Natural killer cell treated with Interleukin-12 subunit alpha and Interleukin-12 subunit beta and Interleukin-15 and Interleukin-18, amount 100 ng/mL, for 72 hours (primary cell): ENCODE measurements around the gene CGREF1. TPM values are rescaled to one million over a fixed set of nuclear protein-coding genes. Genes with fewer than 3 reads are reported as not detected.
A peak's percentile ranks its signal among the peaks of the same experiment; 100 is the strongest.

ENCODE experiments used
- ATAC-seq, 2 donors: fragments of 150-1000 bp; cut with Tn5 transposase in 1 of 2; sonication (Bioruptor Pico), chemical (Tn5 transposase) in 1 of 2; 2 replicates each; pipeline ENCODE4 v1.10.0; 2021
- DNase-seq: peaks from one replicate; pipeline ENCODE4 v3.0.0; 2022; ENCODE audit warnings: low spot score
- H3K27ac Mint-ChIP-seq, 2 donors: 1 replicate in 1 of 2; 2 replicates in 1 of 2; pipeline ENCODE4 v1.8.0; 2022; ENCODE audit warnings: mixed read lengths in 2 of 2, mild to moderate bottlenecking in 1 of 2, moderate library complexity in 1 of 2
- H3K27me3 Mint-ChIP-seq, 2 donors: 1 replicate in 1 of 2; 2 replicates in 1 of 2; pipeline ENCODE4 v1.8.0; 2022; ENCODE audit warnings: mixed read lengths in 2 of 2
- H3K36me3 Mint-ChIP-seq: one replicate; pipeline ENCODE4 v1.8.0; 2022; ENCODE audit warnings: mixed read lengths
- H3K4me1 Mint-ChIP-seq, 2 donors: 1 replicate in 1 of 2; 2 replicates in 1 of 2; pipeline ENCODE4 v1.8.0; 2022; ENCODE audit warnings: low read depth in 2 of 2, mixed read lengths in 2 of 2, mild to moderate bottlenecking in 1 of 2
- H3K4me3 Mint-ChIP-seq: one replicate; pipeline ENCODE4 v1.8.0; 2022; ENCODE audit warnings: mixed read lengths
- H3K9me3 Mint-ChIP-seq: 2 replicates; pipeline ENCODE4 v1.8.0; 2022; ENCODE audit warnings: mixed read lengths
- total RNA-seq, 2 donors: library from RNA; stranded (reverse); gene quantifications; one replicate each; pipeline ENCODE4 v1.2.3, GENCODE V29; 2022

CGREF1 gene
- total RNA-seq, 2 donors from 2014 or later = 0.36 to 1.4 TPM

GRCh38 chr2:27149570-27150405 is 30.9 kb upstream of the CGREF1 start:
- H3K36me3 Mint-ChIP-seq = no peaks in the 10 kb centered on the region
- H3K4me1 Mint-ChIP-seq = no peaks in the 10 kb centered on the region

GRCh38 chr2:27148801-27149439 is 30.0 kb upstream of the CGREF1 start, which contains the start of gene TCF23:
Gene TCF23, plus strand, starts transcription at chr2:27149004. Its CDS starts 130 bp downstream, at chr2:27149134.
- Mint-ChIP-seq H3K4me1 (no peaks in the 10 kb centered on the region), H3K36me3 (no peaks in the 10 kb centered on the region), H3K27me3 (peaks cover 12 to 17% of the 10 kb centered on the region in 2 donors), H3K4me3 (no peak within 1 kb of the TSS), H3K27ac (no peak within 1 kb of the TSS), H3K9me3 (no peaks in the 10 kb centered on the region)
- ATAC-seq = no peak
- DNase-seq = no peak

More at GRCh38 chr2:27149570-27150405, 30.9 kb upstream of the CGREF1 start:
- no peaks in the 10 kb centered on the region for H3K9me3 Mint-ChIP-seq
- H3K4me3 Mint-ChIP-seq = no peak overlapping the region
- DNase-seq (no peak), ATAC-seq (peak; percentile 17 to 34)
- H3K27me3 Mint-ChIP-seq = peaks cover 7 to 9% of the 10 kb centered on the region in 2 donors
- no peak overlapping the region for H3K27ac Mint-ChIP-seq

- H3K4me1 Mint-ChIP-seq = no peaks in the 10 kb centered on the region
- no peak overlapping the region for H3K27ac Mint-ChIP-seq
- H3K9me3 Mint-ChIP-seq = no peaks in the 10 kb centered on the region
- ATAC-seq = no peak
- no peak for DNase-seq
- H3K27me3 Mint-ChIP-seq = peaks cover 15 to 27% of the 10 kb centered on the region in 2 donors
- no peaks in the 10 kb centered on the region for H3K36me3 Mint-ChIP-seq
- H3K4me3 Mint-ChIP-seq = no peak overlapping the region
These were observed 29.0 kb upstream of the CGREF1 start for GRCh38 chr2:27147935-27148334.

GRCh38 chr2:27145682-27146081 is 26.8 kb upstream of the CGREF1 start:
- H3K27me3 Mint-ChIP-seq = peaks cover 18 to 30% of the 10 kb centered on the region in 2 donors
- no peak overlapping the region for H3K4me3 Mint-ChIP-seq
- no peaks in the 10 kb centered on the region for H3K9me3 Mint-ChIP-seq
- no peaks in the 10 kb centered on the region for H3K4me1 Mint-ChIP-seq
- DNase-seq = no peak
- H3K36me3 Mint-ChIP-seq = no peaks in the 10 kb centered on the region
- ATAC-seq = no peak
- no peak overlapping the region for H3K27ac Mint-ChIP-seq

DNA sequence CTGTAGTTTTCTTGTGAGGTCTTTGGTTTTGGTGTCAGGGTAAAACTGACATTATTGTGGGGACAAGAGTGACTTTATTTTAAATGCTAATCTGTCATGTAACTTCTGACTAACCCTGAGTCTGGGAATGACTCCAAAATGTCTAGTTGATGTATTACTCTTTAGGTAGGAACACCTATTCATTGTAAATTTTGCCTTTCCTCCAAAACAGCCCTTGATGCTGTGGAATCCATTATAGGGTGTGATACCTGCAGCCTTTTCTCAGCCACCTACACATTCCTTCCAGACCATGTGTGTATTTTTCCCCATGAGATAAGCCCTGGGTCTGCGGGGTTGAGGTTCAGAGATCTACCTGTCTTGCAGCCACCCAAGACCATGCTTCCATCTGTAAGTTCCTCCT is 24.4 kb upstream of the CGREF1 start:
- no peak for ATAC-seq
- peaks cover 18 to 28% of the 10 kb centered on the region in 2 donors for H3K27me3 Mint-ChIP-seq

GRCh38 chr2:27139310-27139709 is 20.4 kb upstream of the CGREF1 start, which contains the start of gene PRR30:
Gene PRR30, minus strand, starts transcription at chr2:27139410. Its CDS starts 1,081 bp downstream, at chr2:27138329.
- Mint-ChIP-seq H3K9me3 (no peaks in the 10 kb centered on the region), H3K4me3 (no peak within 1 kb of the TSS), H3K27ac (no peak within 1 kb of the TSS), H3K4me1 (peaks cover 5 to 9% of the 10 kb centered on the region in 2 donors), H3K36me3 (no peaks in the 10 kb centered on the region), H3K27me3 (peaks cover 8 to 16% of the 10 kb centered on the region in 2 donors)
- ATAC-seq (no peak), DNase-seq (no peak)

More for the DNA sequence above, 24.4 kb upstream of the CGREF1 start:
- Mint-ChIP-seq H3K36me3 (no peaks in the 10 kb centered on the region), H3K4me3 (no peak overlapping the region), H3K27ac (no peak overlapping the region), H3K4me1 (no peaks in the 10 kb centered on the region), H3K9me3 (no peaks in the 10 kb centered on the region)
- DNase-seq = peak; percentile 13

DNA sequence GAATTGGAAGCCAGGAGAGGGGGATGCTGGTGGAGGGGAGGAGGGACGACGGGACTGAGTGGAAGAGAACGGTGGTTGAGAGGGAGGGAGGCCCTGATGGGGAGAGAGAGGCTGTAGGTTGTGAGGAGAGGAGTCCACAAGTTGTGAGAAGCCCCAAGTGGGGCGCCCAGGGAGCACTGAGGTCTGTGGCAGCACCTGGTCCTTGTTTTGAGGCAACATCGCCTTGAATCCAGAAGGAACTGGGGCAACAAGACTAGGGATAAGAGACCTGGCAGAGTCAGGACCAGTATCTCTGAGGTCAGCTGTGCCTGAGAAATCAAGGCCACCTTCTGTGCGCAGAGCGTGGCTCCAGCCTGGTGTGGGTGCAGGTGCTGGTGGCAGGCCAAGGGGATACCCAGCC is 19.2 kb upstream of the CGREF1 start:
- H3K27me3 Mint-ChIP-seq = peaks cover 4 to 5% of the 10 kb centered on the region in 2 donors
- DNase-seq = no peak
- no peaks in the 10 kb centered on the region for H3K9me3 Mint-ChIP-seq
- H3K36me3 Mint-ChIP-seq = peaks cover 3% of the 10 kb centered on the region
- ATAC-seq = no peak
- no peak overlapping the region for H3K27ac Mint-ChIP-seq
- H3K4me1 Mint-ChIP-seq = peaks cover 13 to 17% of the 10 kb centered on the region in 2 donors
- H3K4me3 Mint-ChIP-seq = no peak overlapping the region

DNA sequence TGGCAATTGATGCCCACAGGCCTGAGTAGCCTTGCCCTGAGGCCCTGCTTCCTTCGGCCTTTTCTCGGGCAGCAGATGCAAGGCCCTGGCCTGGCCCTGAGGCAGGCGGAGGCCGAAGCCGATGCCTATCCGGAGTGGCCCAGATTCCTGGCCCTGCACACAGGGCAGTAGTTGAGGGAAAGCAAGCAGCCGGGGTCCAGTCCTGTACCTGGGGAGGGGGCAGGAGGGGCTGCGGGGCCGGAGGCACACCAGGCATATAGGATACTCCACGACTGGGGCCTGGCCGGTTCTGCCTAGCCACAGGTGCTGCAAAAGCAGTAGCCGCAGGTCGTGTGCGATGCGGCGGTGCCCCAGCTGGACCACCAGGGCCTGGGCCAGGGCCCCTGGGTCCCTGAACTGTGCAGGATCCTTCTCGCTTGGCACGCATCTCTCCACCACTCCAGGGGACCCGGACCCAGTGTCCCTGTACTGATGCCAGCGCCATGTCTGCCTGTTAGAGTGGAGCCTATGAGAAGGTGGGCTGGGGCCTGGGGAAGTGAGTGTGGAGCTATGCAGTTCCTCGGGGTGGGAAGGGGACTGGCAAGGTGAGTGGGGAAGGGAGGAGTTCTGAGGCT is 18.5 kb upstream of the CGREF1 start:
- peaks cover 6% of the 10 kb centered on the region for H3K36me3 Mint-ChIP-seq
- no peak overlapping the region for H3K4me3 Mint-ChIP-seq
- DNase-seq = no peak
- peaks cover 17 to 21% of the 10 kb centered on the region in 2 donors for H3K4me1 Mint-ChIP-seq
- peaks cover 0 to 3% of the 10 kb centered on the region in 2 donors for H3K27me3 Mint-ChIP-seq
- no peak overlapping the region for H3K27ac Mint-ChIP-seq
- no peaks in the 10 kb centered on the region for H3K9me3 Mint-ChIP-seq
- no peak for ATAC-seq

DNA sequence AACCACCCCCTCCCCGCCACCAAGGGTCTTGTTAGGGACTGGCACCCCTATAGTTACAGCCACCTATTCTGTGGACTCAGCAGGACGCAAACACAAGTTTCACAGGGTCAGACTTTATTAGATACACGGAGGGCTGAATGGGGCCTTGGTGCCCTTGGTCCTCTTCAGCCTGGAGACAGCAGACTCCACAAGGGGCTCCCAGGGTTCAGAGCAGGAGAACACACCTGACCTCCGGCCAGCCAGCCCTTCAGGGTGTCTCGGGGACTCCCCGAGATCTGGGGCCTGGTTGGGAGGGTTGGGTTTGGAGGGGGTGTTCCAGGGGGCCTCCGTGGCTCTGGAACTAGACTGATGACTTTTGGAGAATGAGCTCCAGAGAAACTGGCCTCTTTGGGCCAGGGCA is 17.8 kb upstream of the CGREF1 start:
- no peak for DNase-seq
- Mint-ChIP-seq H3K9me3 (no peaks in the 10 kb centered on the region), H3K4me1 (peaks cover 17 to 21% of the 10 kb centered on the region in 2 donors)

DNA sequence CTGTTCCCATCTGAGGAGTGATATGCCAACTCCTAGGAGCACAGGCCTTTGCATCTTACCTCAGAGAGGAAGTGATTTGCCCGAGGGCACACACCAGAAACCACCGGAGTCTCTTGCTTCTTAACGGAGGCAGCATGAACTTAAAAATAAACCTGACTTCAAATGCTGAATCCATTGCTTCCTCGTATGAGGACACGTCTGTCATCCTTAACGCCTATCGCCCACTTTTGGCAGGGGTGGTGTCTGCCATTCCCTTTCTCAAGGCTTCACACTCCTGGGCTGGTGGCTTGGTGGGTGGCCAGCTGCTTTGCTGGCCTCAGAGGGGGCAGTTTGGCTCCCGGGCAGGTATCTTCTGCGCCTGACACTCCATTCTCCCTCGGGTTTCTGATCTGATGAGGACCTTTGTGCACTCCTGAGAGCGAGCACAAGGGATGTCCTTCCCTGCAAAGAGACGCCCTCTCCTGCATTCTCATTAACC is 16.6 kb upstream of the CGREF1 start:
- no peaks in the 10 kb centered on the region for H3K27me3 Mint-ChIP-seq
- H3K9me3 Mint-ChIP-seq = no peaks in the 10 kb centered on the region
- DNase-seq = peak; percentile 47
- ATAC-seq = no peak
- peak overlapping the region; percentile 79 to 92 for H3K27ac Mint-ChIP-seq
- peaks cover 6% of the 10 kb centered on the region for H3K36me3 Mint-ChIP-seq
- peaks cover 17 to 28% of the 10 kb centered on the region in 2 donors for H3K4me1 Mint-ChIP-seq
- peak overlapping the region; percentile 32 for H3K4me3 Mint-ChIP-seq

More for the DNA sequence above, 17.8 kb upstream of the CGREF1 start:
- Mint-ChIP-seq H3K27ac (no peak overlapping the region), H3K27me3 (no peaks in the 10 kb centered on the region), H3K36me3 (peaks cover 6% of the 10 kb centered on the region), H3K4me3 (no peak overlapping the region)
- ATAC-seq = no peak

- peaks cover 6% of the 10 kb centered on the region for H3K36me3 Mint-ChIP-seq
- DNase-seq = no peak
- H3K4me3 Mint-ChIP-seq = peak overlapping the region; percentile 89
- ATAC-seq = no peak
- H3K27ac Mint-ChIP-seq = peak overlapping the region; percentile 79 to 92
- H3K4me1 Mint-ChIP-seq = peaks cover 17 to 28% of the 10 kb centered on the region in 2 donors
- H3K27me3 Mint-ChIP-seq = no peaks in the 10 kb centered on the region
- H3K9me3 Mint-ChIP-seq = no peaks in the 10 kb centered on the region
These were observed 16.0 kb upstream of the CGREF1 start for GRCh38 chr2:27134781-27135477.

DNA sequence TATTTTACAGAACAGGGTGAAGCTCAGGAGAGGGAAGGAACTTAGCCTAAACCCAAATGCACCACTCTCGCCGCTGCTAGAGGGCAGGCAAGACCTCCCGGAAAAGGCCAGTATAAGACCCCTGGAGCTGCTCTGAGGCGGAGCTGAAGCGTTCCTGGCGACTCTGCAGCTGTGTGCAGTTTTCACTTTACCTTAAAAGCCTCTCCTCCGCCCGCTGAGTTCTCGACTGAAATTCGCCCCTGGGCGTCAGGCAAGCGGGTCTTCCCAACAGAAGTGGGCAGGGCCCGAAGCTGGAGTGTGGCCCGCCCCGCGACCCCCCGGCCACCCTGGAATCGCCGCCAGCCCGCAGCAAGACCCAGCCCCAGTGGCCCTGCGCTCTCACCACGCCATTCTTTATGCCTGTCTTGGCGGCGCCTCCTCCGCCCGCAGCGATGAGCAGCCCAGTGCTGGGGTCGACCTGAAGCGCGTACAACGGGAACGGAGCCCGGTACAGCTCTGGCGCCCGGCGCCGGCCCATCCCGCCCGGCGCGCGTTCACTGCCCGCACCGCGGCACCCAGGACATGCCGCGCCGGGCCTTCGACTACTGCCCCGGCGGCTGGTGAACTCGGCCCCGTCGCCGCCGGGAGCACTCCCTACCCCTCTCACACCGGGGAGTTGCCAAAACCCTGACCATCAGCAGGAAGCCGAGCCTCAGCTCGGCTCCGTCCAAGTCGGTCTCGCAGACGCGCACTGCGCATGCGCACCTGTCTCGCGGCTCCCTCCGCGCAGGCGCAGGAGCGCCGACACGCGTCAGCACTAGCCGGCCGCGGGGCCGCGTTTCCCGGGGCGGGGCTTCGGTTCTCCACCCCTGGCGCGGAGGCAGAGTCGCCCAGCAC is 15.2 kb upstream of the CGREF1 start, which contains the start of gene PREB:
PREB (minus strand) TSS at position 732 of the 876 bp plus-strand sequence; CDS start at position 517, 215 bp downstream.
- no peaks in the 10 kb centered on the region for H3K27me3 Mint-ChIP-seq
- peak; percentile 94 to 97 for ATAC-seq
- peak; percentile 99 for DNase-seq
- peak within 1 kb of the TSS; percentile 89 for H3K4me3 Mint-ChIP-seq
- H3K9me3 Mint-ChIP-seq = no peaks in the 10 kb centered on the region
- peak within 1 kb of the TSS; percentile 79 to 92 for H3K27ac Mint-ChIP-seq
- peaks cover 6% of the 10 kb centered on the region for H3K36me3 Mint-ChIP-seq
- H3K4me1 Mint-ChIP-seq = peaks cover 17 to 28% of the 10 kb centered on the region in 2 donors
